Left renal cortex interstitium (tissue), 4 donors: ENCODE measurements around the gene SELENOO. TPM values are rescaled to one million over a fixed set of nuclear protein-coding genes. Genes with fewer than 3 reads are reported as not detected.

Source experiments
- DNase-seq, 4 donors: peaks; one replicate each; pipeline ENCODE4 v3.0.0-alpha.2; 2013; ENCODE audit warnings: low read depth in 4 of 4, low spot score in 2 of 4, missing footprints in 1 of 4
- polyA plus RNA-seq, 4 donors: library from polyadenylated mRNA; unstranded; fragments of 120-200 nt; gene quantifications; one replicate each; pipeline ENCODE4 v1.2.1, GENCODE V29; 2013; ENCODE audit not compliant: insufficient read length in 4 of 4

The SELENOO gene
- polyA plus RNA-seq, 4 donors = 16.3 to 33.8 (median 26.2) TPM

DNA sequence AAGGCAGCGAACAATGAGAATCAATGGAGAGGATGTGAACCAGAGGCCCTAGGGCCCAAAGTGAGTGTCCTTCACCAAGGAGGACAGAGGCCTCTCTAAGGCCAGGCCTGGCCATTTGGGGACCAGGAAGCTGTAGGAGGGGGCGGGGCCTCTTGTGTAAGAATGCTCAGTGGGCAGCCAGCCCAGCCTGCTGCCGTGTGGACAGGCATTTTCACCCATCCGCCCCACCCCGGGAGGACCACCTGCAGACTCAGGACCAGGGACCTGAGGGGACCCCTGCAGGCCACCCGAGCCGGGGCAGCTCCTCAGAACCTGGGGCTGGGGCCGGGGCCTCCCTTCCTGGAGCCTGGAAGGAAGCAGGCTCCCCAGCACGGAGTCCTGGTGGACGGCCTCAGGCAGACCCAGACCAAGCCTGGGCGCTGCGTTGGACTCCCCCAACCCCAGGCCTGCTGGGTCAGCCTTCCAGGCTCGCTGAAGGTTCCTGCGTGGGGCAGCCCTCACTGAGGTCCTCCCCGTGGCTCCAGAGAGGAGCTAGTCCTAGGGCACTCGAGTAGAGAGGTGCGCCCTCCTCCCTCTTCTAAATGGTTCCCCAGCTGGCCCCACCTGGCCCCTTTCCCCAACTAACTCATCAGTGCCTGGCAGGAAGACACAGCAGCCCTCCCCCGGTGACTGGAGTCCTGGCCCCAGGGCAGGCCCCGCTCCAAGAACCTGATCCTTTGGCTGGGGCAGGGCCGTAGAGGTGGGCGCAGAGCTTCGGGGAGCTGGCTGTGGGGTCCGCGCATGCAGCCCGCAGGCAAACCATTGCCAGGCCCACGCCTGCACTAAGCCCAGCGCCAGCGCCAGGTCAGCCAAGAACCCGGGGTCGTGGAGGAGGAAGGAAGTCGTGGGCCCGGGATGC is 16.6 kb upstream of the SELENOO start:
- DNase-seq = no peak

DNA sequence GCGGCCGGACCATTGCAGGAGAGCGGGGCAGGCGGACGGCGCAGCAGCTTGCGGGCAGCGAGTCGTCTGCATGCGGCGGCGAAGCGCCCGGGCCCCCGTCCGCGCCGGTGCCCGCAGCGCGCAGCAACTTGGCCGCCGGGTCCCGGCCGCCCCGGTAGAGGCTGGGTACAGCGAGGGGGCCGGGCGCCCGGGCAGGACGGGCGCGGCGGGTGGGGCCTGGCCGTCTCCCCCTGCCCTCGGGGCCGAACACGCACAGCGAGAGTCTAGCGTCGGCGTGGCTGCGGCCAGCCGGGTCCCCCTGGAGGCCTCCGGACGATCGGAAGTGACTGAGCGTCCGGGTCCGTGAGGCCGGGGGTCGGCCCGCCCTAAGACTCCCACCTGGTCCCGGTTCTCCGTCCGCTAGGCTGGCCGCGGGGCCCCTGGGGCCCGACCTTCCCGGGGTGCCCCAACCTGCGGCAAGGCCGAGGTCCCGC is 15.9 kb upstream of the SELENOO start:
- no peak for DNase-seq

DNA sequence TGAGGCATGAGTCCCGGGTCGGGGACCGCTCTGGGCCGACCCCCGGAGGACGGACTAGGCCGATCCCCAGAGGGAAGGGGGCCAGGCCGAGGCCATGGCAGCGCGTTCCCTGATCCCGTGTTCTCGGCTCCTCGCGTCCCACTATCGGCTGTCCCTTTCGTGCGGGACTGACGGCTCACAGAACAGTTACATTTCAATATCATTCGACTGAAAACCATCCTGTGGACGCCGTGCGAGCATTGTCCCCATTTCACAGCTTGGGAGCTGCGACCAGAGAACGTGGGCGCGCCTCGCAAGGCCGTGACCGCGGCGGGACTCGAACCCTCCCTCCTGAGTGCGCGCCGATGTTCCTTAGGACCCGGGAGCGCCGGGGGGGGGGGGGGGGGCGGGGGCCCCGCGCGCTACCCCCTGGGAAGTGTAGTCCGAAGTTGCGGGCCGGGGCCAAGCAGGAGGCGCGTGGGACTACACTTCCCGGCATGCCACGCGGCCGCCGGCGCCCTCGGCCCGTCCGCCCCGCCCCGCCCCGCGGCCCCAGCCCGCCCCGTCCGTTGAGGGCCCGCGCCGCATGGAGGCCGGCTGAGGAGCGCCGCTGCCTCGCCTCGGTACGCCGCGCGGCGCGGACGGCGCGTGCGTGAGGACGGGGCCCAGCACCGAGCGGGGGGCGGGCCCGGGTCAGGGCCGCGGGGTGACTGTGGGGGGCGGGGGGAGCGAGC is 15.3 kb upstream of the SELENOO start, which contains the start of gene TRABD:
TRABD (plus strand) TSS at position 539 of the 713 bp plus-strand sequence. CDS start 7,148 bp downstream, outside the sequence.
- DNase-seq = peak in 3 of 4 donors; percentile 59 to 73 (median 60)

DNA sequence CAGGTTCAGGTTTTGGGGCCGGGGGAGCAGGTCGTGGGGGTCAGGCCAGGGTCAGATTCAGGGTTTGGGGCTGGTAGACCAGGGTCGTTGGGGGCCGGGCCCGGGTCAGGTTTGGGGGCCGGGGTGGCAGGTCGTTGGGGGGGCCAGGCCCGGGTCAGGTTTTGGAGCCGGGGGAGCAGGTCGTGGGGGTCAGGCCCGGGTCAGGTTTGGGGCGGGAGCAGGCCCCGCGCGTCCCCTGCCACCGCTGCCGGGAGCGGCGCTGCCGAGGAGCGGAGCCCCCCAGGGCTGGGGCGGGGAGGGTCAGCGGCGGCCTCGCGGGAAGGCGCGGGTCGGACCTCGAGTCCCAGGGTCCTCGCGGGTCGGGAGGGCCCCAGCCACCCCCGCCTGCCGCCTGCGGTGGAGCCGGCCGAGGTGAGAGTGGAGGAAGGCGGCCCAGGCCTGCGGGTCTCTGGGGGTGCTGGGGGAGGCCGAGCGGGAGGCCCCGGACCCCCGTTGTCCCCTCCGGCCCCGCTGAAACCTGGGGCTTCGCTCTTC is 14.6 kb upstream of the SELENOO start:
- no peak for DNase-seq

DNA sequence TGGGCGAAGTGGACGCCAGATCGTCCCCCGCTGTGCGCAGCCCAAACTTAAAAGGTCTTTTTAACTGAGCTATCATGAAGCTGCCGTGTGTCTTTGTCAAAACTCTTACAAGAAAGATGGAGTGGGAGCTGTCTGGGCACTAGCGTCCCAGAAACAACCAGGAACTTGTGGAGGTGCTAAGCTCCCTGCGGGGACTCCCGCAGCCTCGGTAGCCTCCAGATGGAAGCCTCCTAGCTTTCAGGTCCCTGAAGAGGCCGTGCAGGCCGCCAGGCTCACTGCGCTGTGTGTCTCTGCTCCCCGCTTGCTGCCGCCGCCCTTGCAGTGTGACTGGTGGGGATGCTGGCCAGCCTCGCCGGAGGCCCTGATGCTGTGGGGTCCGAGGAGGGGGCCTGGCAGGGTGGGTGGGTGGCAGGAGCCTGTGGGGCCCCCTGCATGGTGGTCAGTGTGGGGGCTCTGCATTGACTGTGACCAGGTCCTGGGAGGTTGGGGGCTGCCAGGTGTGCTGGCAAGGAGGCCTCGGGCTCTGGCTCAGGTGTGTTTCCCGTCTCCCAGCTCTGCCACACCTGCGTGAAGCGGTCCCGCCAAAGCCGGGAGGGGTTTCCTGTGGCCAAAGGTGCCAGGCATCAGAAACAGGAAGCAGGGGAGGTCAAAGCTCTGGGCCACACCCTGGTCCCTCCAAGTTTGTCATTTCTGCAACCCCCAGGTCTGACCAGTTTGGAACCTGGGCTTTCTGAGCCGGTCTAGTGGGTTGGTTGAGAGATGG is 13.9 kb upstream of the SELENOO start:
- no peak for DNase-seq

GRCh38 chr22:50188356-50188755 is 12.5 kb upstream of the SELENOO start:
- no peak for DNase-seq

GRCh38 chr22:50189184-50189848 is 11.5 kb upstream of the SELENOO start:
- DNase-seq = no peak

DNA sequence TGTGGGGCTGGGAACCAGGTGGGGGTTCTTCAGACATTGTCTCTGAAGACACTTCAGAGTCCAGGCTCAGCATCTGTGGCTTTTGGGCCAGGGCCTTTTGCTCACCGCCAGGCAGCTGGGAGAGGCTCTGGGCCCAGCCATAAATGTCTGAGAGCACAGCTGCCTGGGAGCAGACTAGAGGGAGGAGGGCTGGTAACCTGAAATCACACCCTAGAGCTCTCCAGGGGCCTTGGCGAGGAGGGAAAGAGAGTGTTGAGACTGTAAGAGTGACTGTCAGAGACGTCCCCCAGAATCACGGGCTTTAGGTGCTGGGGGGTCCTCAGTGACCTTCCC is 11.0 kb upstream of the SELENOO start:
- DNase-seq = no peak

GRCh38 chr22:50190182-50190940 is 10.4 kb upstream of the SELENOO start:
- no peak for DNase-seq

DNA sequence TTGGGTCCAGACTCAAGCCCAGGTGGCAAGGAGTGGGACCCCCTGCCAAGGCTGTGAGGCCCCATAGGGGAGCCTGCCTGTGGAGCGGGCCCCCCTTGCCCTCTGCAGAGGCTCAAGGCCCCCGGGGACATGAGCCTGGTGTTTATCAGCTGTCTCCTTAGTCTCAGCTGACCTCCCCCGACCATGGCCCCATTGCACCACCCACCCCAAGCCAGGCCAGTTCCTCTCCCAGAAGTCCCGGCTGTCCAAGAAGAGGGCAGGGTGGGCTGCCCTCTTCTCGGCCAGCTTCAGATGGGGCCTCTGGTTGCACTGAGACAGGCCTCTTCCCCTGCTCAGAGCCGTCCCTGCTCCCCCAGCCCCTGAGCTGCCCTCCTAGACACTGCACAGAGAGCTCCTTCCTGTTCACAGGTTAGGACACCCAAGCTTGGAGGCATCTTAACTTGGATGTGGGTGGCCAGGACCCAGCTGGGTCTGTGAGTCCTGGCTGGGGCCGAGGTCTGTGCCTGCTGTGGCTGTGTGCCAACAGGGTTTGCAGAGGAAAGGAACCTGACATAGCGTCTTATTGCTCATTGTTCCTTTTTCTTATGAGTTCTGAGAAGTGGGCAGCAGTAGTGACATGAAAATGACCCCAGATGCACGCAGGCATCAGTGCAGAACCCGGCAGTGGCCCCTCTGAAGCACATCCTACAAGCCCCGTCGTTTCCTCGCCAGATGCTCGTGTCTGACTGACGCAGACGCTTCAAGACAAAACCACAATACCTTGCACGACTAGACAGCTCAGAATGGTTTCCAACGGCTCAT is 9.7 kb upstream of the SELENOO start:
- no peak for DNase-seq

GRCh38 chr22:50192436-50193204 is 8.2 kb upstream of the SELENOO start:
- no peak for DNase-seq

DNA sequence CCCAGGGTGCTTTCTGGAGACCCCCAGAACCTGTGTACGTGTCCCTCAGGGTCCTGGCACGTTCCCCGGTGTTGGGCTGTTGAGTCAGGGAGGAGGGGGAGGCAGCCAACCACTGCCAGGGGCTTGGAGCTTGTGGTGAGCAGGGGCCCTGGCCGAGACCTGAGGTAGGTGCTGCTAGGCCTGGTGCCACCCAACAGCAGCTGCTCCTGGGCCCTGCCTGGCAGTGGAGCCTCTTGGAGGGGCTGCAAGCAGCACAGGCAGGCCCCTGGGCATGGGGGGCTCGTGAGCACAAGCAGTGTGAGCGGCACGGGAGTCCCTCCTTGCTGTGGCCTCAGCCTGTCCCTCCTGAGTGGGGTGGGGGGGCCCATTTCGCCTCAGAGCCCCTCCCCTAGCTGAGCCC is 7.2 kb upstream of the SELENOO start:
- no peak for DNase-seq

- DNase-seq = no peak
These were observed 6.6 kb upstream of the SELENOO start for GRCh38 chr22:50194037-50194805.

GRCh38 chr22:50196256-50196655 is 4.6 kb upstream of the SELENOO start:
- DNase-seq = no peak

- DNase-seq = no peak
These were observed 3.6 kb upstream of the SELENOO start for GRCh38 chr22:50197000-50197800.
